GM15510 (cell line): ENCODE measurements around the gene CYSRT1.

ENCODE experiments used
- POLR2A ChIP-seq: IDR thresholded peaks from 3 replicates; pipeline ENCODE4 v1.6.1; 2011; ENCODE audit warnings: borderline replicate concordance; ENCODE audit not compliant: insufficient read length; ENCODE audit errors: extremely low read depth

CYSRT1 gene

DNA sequence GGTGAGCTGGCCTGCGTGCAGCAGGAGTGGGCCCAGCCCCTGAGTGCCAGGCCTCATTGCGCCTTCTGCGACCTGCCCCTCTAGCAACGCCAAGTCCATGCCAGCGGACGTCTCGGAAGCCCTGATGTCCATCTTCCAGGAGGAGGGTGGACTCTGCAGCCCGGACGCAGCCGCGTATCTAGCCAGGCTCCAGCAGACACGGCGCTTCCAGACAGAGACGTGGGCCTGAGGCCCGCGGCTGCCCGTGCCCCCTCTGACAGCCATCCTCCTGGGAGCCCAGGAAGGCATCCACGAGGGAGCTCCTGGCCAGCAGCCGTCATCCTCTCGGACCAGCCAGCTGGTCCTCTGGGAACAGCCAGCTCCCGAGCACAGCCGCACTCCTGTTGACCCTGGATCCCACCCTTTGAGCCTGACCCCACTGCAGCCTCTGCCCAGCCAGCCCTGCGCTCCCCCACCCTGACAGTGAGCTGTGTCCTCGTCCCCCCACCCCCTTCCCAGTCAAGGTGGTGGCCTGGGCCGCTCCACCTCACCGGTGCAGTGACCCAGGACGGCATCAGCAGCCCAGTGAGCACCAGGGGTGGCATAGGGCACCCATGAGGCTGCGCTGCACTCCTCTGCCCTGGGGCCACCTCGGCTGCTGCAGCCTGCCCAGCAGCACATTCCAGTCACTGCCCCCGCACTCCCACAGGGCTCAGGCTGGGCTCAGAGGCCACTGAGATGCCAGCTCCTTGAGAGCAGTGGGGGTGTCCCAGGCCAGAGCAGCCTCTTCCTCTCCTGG, 8.6 kb upstream of the CYSRT1 start:
- no peak for TF ChIP-seq POLR2A

DNA sequence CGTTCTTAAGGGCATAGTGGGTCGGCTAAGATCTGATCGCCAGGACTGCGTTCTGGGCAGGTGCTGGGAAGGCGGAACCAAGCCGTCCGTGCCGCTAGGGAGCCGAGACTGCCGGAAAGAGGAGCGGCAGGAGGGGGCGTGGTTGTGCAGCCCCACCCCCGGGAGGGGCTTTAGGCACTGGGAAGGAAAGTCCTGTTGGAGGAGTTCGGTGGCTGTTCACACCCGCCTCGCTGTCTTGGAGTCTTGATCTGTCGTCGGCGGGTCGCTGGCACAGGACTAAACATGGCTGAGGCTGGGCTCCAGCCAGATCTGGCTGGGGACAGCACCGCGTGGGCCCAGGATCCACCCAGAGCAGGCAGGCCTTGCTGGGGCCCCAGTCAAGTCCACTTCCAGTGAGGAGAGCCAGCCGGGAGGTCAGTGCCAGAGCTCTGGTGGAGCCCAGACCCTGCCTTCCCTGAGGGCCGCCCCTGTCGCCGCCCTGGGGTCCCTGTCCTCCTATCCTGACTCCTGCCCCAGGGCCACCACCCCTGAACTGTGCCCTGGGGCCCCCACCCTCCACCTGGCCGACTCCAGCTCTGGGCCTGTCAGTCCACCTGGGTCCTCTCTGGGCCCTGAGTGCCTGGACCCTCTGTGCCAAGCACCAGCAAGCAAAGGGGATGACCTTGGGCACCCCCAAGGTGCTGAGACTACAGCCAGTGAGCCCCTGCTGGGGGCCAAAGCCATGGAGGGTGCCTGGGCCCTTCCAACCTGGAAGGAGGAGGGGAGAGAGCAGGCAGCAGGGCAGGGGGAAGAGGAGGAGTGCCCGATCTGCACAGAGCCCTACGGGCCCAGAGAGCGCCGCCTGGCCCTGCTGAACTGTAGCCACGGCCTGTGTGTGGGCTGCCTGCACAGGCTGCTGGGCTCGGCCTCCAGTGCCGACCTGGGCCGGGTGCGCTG, 7.4 kb upstream of the CYSRT1 start:
- no peak for TF ChIP-seq POLR2A

DNA sequence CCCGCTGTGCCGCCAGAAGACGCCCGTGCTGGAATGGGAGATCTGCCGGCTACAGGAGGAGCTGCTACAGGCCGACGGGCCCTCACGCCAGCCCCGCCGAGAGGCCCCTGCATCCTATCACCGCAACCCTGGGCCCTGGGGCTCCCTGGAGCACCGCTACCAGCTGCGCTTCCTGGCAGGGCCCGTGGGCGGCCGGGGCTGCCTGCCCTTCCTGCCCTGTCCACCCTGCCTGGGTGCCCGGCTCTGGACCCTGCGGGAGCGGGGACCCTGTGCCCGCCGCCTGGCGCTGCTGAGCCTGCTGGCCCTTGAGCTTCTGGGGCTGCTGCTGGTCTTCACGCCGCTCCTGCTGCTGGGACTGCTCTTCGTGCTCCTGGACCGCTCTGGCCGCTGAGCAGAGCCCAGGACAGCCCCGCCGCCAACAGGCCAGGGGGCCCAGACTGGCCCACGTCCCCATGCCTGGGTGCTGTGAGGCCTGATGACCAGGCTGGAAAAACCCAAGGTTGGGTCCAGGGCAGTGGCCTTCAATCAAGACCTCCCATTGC, 6.7 kb upstream of the CYSRT1 start:
- TF ChIP-seq POLR2A: no peak

DNA sequence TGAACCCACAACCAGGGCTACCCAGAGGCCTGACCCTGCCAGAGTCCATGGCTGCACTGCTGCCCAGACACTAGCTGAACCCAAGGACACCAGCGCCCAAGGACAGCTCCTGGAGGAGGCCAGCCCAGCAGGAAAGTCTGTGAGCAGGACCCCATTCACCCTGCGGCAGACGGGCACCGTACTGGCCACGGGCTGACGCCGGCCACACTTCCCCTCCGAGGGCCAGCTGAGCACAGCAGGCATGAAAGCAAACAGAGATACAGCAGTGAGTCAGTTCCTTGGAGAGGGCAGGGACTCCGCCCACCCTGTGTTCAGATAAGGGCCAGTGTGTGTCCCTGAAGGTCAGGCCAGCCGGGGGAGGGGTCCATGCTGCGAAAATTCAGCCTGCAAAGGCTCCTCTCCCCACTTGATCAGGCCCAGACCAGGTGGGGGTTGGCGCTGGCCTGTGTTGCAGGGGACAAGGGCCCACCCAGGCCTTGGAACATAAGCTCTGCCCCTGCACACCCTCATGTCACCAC, 6.2 kb upstream of the CYSRT1 start:
- TF ChIP-seq POLR2A: no peak

DNA sequence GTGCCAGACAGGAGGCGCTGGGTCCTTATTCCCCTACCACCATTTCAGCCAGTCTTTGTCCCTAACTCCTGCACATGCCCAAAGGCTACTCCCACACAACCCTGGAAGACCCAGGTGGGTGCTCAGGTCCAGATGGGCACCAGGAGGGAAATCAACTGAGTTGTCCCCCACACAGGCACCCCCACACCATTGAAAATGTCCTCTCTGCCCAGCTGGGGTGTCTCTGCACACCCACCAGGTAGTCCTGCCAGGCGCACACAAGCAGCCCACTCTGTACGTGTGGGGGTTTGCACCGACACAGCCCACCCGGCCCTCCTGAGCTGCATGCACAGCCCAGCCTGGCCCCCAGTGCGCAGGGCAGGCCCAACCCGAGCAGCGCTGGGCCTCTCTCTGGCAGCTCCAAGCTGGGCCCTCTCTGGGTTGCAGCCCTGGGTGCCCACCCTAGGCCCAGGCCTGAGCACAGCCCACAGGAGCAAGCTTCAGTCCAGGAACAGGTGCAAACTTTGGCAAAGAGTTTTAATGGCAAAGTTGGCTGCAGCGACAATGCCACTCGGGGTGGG, 5.1 kb upstream of the CYSRT1 start:
- no peak for TF ChIP-seq POLR2A

DNA sequence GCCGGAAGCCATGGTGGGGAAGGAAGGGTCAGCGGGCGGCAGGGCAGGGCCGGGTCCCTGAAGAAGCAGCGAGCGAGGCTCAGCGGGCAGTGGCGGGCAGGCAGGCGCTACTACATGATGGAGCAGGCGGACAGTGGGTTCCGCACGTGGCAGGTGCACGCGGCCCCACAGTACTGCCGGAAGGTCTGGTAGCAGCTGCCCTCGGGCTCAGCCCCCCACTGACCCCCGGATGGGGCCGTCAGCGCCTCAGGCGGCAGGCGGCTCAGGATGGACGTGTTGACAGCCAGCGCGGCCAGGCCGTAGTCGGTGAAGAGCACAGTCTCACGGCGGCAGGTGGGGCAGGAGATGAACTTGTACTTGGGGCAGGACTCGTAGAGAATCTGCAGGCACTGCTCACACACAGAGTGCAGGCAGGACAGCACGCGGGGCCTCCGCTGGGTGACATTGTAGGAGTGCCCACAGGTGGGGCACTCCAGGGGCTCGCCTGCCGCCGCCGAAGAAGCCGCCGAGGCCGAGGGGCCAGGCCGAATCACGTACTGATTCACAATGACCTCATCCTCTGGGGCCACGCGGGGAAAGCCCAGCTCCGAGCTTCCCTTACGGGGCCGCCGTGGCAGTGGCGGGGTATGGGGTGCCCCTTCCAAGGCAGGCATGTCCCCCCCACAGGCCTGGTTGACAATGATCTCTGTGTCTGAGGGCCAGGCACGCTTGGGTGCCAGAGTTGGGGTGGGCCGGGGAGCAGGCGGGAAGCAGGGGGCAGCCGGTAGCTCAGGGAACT, 4.5 kb upstream of the CYSRT1 start:
- no peak for TF ChIP-seq POLR2A

DNA sequence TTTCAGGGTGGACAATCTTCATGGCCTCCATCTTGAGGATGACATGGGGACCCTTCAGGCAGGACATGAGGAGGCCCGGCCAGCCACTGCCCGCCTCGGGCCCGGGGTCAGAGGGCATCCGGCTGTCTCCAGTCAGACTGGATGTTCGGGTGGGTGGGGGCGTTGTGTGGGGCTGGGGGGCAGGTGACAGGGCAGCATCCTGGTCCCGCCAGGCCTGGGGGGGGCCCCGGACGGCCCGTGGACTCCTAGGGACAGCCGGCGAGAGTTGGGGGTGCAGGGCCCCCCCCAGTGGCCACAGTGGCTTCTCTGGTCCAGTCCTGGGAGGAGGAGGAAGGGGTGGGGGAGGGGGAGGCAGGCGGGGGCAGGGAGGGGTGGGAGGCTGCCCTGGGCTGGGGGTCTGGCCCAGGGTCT, 3.9 kb upstream of the CYSRT1 start:
- TF ChIP-seq POLR2A: no peak

DNA sequence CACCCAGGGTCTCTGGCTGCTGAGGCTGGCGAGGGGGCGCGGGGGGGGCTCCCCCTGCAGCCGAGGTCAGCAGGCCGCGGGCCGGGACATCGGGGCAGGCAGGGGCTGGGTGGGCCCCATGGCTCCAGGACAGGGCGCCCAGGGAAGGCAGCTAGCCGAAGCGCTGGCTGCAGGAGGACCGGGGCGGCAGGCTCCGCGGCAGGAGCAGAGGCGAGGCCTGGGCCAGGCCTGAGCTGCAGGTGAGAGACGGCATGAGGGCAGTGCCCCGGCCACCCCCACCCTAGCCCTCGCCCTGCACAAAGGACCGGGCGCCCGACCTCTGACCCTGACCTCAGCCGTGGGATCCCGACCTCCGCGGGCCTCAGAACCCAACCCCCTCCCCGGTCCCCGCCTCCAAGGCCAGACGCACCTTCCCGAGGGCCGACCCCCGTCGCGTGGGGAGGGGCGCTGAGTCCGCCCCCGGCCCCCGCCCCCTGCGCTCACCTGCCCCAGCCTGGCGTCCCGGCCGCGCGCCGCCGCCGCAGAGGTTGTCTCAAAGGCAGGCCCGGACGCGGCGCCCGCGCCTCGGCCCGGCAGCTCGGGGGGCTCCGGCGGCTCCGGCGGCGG, 3.4 kb upstream of the CYSRT1 start:
- TF ChIP-seq POLR2A: no peak

DNA sequence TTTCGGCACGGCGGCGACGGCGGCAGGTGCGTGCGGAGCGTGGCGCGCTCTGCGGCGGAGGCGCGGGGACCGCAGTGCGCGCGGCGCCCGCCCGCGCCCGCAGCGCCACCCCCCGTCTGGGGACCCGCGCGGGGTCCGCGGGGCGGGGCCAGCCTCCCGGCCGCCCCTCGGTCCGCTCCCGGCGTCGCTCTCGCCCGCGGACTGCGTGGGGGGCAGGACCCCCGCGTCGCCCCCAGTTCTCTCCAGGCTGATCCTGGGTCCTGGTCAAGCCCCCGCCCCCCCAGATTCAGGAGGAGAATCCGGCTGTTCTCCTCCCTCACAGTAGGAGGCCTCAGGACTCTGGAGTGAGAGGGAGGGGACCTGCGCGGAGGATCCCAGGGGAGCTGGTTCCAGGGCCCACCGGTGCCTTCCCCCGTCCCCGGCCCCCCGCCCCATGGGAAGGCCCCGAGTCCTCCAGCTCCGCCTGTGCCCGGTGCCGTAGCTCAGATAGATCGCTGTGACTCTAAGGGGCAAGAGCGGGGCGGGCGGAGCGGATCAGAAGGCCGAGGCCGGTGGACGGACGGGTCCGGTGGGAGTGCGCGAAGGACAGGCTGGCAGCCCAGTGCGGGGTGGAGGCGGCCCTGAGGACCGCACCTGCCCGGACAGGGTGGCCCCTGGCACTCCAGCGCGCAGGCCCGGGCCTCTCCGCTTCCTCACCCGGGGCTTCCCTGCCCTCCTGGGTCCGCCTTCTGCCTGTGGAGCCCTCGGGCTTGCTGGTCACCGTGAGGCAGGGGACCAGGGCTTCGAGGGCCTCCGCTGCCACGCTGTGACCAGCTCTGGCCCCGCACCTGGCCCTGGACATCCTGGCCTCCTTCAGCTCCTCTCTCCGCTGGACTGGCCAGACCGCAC, 2.5 kb upstream of the CYSRT1 start, which contains the start of gene RNF208:
Gene RNF208 (minus strand): TSS at position 51 of the 888 bp plus-strand sequence. CDS start 1,028 bp downstream, outside the sequence.
- TF ChIP-seq POLR2A: no peak

DNA sequence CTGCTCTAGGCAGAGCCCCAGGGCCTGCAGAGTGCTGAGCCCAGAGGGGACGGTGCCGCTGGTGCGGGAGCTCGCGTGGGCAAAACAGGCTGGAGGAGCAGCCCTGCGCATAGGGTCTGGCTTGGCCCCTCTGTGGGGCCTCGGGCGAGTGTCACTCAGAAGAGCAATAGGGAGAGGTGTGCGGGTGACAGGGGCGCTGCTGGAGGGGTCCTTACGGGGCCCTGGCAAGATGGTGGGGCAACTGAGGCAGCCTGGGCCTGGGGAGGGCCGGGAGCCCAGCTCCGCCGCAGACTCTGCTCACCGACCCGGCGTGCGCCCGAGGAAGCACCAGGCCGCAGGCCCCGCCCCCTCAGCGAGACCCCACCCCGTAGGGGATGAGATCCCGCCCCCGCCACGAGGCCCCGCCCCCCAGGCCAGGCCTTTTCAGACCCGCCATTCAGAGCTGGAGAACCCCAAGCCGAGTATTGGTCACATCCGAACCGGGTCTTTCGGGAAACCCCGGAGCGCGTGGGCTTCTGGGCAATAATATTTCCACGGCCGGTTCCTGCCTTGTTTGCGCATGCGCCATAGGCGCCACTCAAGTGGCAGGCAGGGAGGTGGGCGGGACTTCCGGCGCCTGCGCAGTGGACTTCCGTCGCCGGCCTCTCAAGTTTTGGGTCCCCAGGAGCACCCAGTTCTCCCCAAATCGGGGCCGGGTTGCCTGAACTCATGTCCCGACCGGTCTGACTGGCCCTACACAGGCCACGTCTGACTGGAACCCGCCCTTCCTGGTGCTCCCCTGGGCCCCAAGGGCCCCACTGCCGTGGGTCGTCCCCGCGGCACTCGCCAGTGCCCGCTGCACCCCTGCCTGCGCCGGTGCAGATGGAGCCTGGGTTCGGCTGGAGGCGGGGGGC, 1.6 kb upstream of the CYSRT1 start:
- peak; percentile 74 for TF ChIP-seq POLR2A

DNA sequence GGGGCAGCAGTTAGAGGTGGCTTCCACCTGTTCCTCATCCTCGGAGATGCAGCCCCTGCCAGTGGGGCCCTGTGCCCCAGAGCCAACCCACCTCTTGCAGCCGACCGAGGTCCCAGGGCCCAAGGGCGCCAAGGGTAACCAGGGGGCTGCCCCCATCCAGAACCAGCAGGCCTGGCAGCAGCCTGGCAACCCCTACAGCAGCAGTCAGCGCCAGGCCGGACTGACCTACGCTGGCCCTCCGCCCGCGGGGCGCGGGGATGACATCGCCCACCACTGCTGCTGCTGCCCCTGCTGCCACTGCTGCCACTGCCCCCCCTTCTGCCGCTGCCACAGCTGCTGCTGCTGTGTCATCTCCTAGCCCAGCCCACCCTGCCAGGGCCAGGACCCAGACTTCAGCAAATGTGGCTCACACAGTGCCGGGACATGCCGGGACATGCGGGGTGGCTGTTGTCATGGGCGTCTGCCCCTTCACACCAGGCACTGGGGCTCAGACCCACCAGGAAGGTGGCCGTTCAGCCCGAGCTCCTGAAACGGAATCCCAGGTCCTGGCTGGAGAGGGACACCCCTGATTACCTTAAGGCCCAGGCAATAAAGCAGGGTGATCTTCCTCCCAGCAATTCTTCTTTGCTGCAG, 841 bp downstream of the CYSRT1 start:
- TF ChIP-seq POLR2A: no peak
